ENCODE measurements around the gene THAP2.

THAP2 gene

DNA sequence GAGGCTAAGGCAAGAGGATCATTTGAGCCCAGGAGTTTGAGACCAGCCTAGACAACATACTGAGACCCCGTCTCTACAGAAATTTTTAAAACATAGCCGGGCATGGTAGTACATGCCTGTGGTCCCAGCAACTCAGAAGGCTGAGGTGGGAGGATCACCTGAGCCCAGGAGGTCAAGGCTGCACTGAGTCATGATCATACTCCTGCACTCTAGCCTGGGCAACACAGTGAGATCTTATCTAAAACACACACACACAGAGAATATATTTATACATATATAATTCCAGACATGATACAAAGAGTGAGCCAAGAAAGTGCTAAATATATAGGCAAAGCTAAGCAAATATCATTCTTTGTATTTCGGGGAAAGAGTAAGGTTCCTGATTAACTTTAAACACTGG is 9.9 kb upstream of the THAP2 start:
- CTCF ChIA-PET = no interaction called here
- POLR2A ChIA-PET = no interaction called here
- no peak for TF ChIP-seq L3MBTL2 (conservative IDR thresholded peaks at IDR 0.05)
- TF ChIP-seq, protein P1, sequence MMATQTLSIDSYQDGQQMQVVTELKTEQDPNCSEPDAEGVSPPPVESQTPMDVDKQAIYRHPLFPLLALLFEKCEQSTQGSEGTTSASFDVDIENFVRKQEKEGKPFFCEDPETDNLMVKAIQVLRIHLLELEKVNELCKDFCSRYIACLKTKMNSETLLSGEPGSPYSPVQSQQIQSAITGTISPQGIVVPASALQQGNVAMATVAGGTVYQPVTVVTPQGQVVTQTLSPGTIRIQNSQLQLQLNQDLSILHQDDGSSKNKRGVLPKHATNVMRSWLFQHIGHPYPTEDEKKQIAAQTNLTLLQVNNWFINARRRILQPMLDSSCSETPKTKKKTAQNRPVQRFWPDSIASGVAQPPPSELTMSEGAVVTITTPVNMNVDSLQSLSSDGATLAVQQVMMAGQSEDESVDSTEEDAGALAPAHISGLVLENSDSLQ (IDR thresholded peaks at IDR 0.05) = no peak
- TF ChIP-seq SP1 (IDR thresholded peaks at IDR 0.05) = no peak
- no peak for TF ChIP-seq FOXA1 (IDR thresholded peaks at IDR 0.05)
- TF ChIP-seq ELF4 (IDR thresholded peaks at IDR 0.05) = no peak
- no peak for TF ChIP-seq CTBP1 (IDR thresholded peaks at IDR 0.05; ENCODE audit: borderline replicate concordance)
- TF ChIP-seq BHLHE40 (IDR thresholded peaks at IDR 0.05; ENCODE audit: borderline replicate concordance) = no peak
- no peak for TF ChIP-seq FOXK2 (IDR thresholded peaks at IDR 0.05)
- TF ChIP-seq FOXM1 (IDR thresholded peaks at IDR 0.05; ENCODE audit: borderline replicate concordance) = no peak
- no peak for TF ChIP-seq NFRKB (IDR thresholded peaks at IDR 0.05)
- no peak for TF ChIP-seq HDGF (IDR thresholded peaks at IDR 0.05; ENCODE audit: borderline replicate concordance)
- no peak for TF ChIP-seq LEF1 (IDR thresholded peaks at IDR 0.05; ENCODE audit: borderline replicate concordance)
- TF ChIP-seq ZNF384 (IDR thresholded peaks at IDR 0.05) = no peak
- no peak for TF ChIP-seq TARDBP (IDR thresholded peaks at IDR 0.05)
- DNase-seq (ENCODE audit: extremely low spot score) = no peak

DNA sequence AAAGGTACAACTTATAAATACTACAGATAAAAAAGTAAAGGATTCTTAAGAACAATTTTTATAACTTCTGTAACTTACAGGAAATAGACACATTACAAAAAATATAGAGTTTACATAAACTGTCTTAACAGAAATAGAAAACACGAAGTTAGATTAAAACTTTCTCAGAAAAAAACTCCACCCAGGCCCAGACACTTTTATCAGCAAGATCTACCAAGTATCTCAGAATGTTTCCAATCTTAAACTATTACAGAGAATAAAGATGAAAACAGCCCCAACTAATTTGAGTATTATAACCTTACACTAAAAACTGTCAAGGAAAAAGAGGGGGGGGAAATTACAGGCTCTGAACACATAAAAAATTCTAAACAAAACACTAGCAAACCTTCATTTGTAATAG is 8.6 kb upstream of the THAP2 start:
- DNase-seq (ENCODE audit: extremely low spot score) = no peak
- POLR2A ChIA-PET = no interaction called here
- CTCF ChIA-PET = no interaction called here
- no peak for TF ChIP-seq TARDBP (IDR thresholded peaks at IDR 0.05)

DNA sequence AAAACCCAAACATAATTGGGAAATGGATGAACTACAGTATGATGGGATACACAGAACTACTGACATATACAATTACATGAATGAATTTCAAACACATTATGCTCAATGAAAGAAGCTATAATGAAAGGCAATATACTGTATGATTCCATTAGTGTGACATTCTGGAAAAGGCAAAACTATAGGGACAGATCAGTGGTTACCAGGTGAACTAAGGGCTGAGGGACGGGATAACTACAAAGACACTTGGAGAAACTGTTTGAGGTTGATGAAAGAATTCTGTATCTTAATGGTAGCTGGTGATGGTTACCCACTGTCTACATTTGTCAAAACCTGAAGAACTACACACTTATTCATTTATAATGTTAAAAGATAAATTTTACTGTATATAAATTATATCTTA is 8.2 kb upstream of the THAP2 start:
- POLR2A ChIA-PET = no interaction called here
- TF ChIP-seq HDGF (IDR thresholded peaks at IDR 0.05; ENCODE audit: borderline replicate concordance) (no peak), L3MBTL2 (conservative IDR thresholded peaks at IDR 0.05) (no peak), SP1 (IDR thresholded peaks at IDR 0.05) (no peak), ELF4 (IDR thresholded peaks at IDR 0.05) (no peak), NFRKB (IDR thresholded peaks at IDR 0.05) (no peak), LEF1 (IDR thresholded peaks at IDR 0.05; ENCODE audit: borderline replicate concordance) (no peak)
- DNase-seq (ENCODE audit: extremely low spot score) = no peak
- CTCF ChIA-PET = no interaction called here

DNA sequence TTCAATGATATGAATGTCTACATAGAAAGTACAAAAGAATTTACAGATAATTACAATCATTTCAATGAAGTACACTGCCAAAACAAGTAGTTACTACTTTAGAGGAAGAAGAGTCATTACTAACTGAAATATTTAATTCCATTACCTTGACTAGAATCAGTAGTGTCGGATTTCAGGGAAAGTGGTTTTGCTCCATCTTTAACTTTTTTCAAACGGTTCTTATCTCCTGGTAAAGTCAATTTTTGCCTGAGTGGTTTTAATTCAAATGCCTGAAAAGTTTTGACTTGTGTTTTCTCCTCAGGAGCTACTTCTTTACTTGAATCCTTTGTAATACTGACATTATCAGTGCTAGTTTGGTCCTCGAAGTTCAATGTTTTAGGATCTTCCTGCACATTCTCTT is 7.4 kb upstream of the THAP2 start:
- CTCF ChIA-PET = no interaction called here
- TF ChIP-seq FOXK2 (IDR thresholded peaks at IDR 0.05) = no peak
- TF ChIP-seq BHLHE40 (IDR thresholded peaks at IDR 0.05; ENCODE audit: borderline replicate concordance) = no peak
- no peak for TF ChIP-seq TARDBP (IDR thresholded peaks at IDR 0.05)
- TF ChIP-seq NFRKB (IDR thresholded peaks at IDR 0.05) = no peak
- TF ChIP-seq CTBP1 (IDR thresholded peaks at IDR 0.05; ENCODE audit: borderline replicate concordance) = no peak
- TF ChIP-seq ELF4 (IDR thresholded peaks at IDR 0.05) = no peak
- TF ChIP-seq ARNT (IDR thresholded peaks at IDR 0.05) = no peak
- TF ChIP-seq SP1 (IDR thresholded peaks at IDR 0.05) = no peak
- no peak for TF ChIP-seq SUZ12 (IDR thresholded peaks at IDR 0.05)
- DNase-seq (ENCODE audit: extremely low spot score) = no peak
- POLR2A ChIA-PET = no interaction called here

GRCh38 chr12:71661977-71662530 is 2.0 kb upstream of the THAP2 start:
- no peak for TF ChIP-seq L3MBTL2 (conservative IDR thresholded peaks at IDR 0.05)
- TF ChIP-seq FOXM1 (IDR thresholded peaks at IDR 0.05; ENCODE audit: borderline replicate concordance) = no peak
- TF ChIP-seq SUZ12 (IDR thresholded peaks at IDR 0.05) = no peak
- TF ChIP-seq LEF1 (IDR thresholded peaks at IDR 0.05; ENCODE audit: borderline replicate concordance) = no peak
- TF ChIP-seq, protein P1 (IDR thresholded peaks at IDR 0.05) = no peak
- no peak for TF ChIP-seq ELF4 (IDR thresholded peaks at IDR 0.05)
- no peak for DNase-seq (ENCODE audit: extremely low spot score)
- POLR2A ChIA-PET = interaction anchor here (1.2 to 2.7 kb wide), 3 partner anchors 23 to 92 kb away, joined by 3 to 50 read pairs (median 12); partner anchors contain the start of genes RAB21 and TMEM19
- CTCF ChIA-PET = interaction anchor here (0.6 to 0.8 kb wide), 2 partner anchors 9 to 1923 kb away, joined by 3 to 6 read pairs; no protein-coding TSS in a partner anchor

GRCh38 chr12:71662849-71663560 is 1.1 kb upstream of the THAP2 start:
- DNase-seq (ENCODE audit: extremely low spot score) = peak; percentile 26
- ChIA-PET POLR2A (interaction anchor here (0.6 to 2.7 kb wide), 8 partner anchors 14 to 91 kb away, joined by 3 to 50 read pairs (median 6); partner anchors contain the start of genes RAB21 and TMEM19), CTCF (interaction anchor here (0.8 to 1.1 kb wide), 3 partner anchors 63 to 1924 kb away, joined by 3 read pairs; no protein-coding TSS in a partner anchor)
- peak; percentile 60; the same call in 1 of the 2 replicates for TF ChIP-seq L3MBTL2 (conservative IDR thresholded peaks at IDR 0.05)
- TF ChIP-seq, protein P1 (IDR thresholded peaks at IDR 0.05) = no peak
